DMS153 (cell line): Measurements from ENCODE around the gene STK11.

Experiments
- DNase-seq: peaks from one replicate; lab custom pipeline; 2025; lab: John Stamatoyannopoulos, UW

Gene STK11

DNA sequence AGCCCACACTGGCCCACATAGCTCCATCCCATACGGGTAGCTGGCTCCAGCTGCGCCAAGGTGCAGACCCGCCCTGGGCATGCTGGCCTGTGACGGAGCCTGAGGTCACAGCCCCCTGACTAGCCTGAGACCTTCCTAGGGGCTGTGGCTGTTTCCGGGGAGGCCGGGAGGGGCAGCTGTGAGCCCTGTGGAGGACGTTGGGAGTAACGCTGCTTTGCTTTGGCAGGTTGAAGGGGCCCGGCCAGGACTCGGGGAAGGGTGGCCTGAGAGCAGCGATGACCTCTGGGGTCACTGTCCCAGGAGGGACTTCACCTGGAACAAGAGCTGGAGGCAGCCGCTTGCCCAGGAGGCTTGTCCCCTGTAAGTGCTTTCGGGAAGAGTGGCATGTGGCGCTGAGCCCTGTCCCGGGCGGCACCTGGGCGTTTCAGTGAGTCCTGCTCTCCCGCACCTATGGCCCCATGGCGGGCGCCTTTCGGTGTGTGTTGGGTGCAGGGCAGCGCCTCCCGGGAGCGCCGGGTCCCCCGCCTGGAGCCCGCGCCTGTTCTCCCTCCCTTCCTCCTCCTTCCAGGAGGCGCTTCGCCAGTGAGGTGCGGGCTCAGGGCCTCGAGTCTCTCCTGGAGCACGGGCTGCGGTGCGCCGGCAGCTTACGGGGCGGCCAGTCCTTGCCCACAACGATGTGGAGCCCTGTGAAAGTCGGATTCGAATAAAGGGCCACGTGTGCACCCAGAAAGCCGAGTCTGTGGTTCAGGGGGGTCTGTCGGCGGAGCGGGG, 68.7 kb downstream of the STK11 start:
- no peak for DNase-seq

- no peak for DNase-seq
Measured at GRCh38 chr19:1274852-1275259, 69.3 kb downstream of the STK11 start.

GRCh38 chr19:1275260-1275975, 69.8 kb downstream of the STK11 start, which contains the start of gene FAM174C:
Gene FAM174C, plus strand, starts transcription at chr19:1275530. Its CDS starts 20 bp downstream, at chr19:1275550.
- peak; percentile 62 for DNase-seq

DNA sequence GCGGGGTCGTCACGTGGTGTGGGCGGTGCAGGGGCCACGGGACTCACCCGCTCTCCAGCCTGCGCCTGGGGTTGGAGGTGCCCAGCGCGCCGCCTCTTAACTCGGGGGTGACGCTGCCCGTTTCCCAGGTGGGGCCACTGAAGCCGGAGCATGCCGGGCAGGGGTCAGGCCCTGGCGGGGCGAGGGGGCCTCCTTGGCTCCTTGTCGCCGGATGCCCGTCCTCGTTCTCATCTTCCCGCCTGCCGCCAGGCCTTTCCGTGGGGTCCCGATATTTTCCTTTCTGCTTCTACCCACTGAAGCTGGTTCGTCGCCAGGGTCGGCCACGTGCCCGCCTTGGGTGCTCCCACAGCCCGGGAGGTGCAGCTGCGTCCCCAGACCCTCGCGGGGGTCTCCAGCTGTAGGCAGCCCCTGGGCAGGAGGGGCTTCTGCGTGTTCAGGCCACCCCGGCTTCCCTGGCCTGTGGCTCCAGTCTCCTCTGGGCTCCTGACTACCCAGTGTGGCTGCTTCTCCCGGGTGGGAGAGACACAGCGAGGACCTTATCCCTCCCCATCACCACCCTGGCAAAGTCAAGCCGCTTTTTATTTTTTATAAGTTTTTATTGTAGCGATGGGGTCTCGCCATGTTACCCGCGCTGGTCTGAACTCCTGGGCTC, 70.5 kb downstream of the STK11 start:
- DNase-seq, result no peak

- DNase-seq, result no peak
Measured at GRCh38 chr19:1276628-1277022, 71.0 kb downstream of the STK11 start.

DNA sequence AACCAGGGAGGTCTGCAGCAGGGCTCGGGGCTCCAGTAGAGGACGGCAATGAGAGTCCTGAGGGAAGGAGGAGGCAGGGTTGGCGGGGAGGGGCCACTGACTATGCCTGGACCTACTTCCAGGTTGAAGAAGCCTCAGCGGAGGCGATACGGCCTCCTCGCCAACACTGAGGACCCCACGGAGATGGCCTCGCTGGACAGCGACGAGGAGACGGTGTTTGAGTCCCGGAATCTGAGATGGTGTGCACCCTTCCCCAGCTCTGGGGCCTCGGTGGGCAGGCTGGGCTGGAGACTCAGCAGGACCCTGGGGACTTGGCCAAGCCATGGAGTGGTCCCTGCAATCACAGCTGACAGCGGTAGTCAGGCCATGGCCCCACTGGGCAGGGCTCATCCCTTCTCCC, 71.5 kb downstream of the STK11 start:
- no peak for DNase-seq
